NCI-H2029 (cell line): ENCODE data around the gene METRN.

Experiments used
- DNase-seq: peaks from one replicate; lab custom pipeline; 2025; lab: John Stamatoyannopoulos, UW

The METRN gene

DNA sequence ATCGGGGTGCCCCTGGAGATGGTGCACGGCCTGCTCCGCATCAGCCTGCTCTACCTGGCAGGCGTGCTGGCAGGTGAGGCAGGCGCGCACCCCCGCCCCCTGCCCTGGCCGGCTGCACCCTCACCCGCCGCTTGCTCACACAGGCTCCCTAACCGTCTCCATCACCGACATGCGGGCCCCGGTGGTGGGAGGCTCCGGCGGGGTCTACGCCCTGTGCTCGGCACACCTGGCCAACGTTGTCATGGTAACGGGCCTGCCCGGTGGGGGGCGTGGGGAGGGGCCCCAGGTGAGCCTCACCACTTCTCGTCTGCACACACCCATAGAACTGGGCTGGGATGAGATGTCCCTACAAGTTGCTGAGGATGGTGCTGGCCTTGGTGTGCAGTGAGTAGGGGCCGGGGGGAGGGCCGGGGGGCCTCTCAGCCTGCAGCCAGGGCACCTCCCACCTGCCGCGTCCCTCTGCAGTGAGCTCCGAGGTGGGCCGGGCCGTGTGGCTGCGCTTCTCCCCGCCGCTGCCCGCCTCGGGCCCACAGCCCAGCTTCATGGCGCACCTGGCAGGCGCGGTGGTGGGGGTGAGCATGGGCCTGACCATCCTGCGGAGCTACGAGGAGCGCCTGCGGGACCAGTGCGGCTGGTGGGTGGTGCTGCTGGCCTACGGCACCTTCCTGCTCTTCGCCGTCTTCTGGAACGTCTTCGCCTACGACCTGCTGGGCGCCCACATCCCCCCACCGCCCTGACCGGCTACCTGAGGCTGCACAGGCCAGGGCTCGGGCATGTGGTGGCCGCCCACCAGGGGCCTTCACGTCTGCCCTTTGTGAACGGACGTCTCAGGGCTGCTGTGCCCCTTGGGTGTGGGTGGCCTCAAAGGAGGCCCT lies 37.4 kb upstream of the METRN start:
- no peak for DNase-seq

- no peak for DNase-seq
These were observed 36.6 kb upstream of the METRN start for GRCh38 chr16:678209-678857.

DNA sequence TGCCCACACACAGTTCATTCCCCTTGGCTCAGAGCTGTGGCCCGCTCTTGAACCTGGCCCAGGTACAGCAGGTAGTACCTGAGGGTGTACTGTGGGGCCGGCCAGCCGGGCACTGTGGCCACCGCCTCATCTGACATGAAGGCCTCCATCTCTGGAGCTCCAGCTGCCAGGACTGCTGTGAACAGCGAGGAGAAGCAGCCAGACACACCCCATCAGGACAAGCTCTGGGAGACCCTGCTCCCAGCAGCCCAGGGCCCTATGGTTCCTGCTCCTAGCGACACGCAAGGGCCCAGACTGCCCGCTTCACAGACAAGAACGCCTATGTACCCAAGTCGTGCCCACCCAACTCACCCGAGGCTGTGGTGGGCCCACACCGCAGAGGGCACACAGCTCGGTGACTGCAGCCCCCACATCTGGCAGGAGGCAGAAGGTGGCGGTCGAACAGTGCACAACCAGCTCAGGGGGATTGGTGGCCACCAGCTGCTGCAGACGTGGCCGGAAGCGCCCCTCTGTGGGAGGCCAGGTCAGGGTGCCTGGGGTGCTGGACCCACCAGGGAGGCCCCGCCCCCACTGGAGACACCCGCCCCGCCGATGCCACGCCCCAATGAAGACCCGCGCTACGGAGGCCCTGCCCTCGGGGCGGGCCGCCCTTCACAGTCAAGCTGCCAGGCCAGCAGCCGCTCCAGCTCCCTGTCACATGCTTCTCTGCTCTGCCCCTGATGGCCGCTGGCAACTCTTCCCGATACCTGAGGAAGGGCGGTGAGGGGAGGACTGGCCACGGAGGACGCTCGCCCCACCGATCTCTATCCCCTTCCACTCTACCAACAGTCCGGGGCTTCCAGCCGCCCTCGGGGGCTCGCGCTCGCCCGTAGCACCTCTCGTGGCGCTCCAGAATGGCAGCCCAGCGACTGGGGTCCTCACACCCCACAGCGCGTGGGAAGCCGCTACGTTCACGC lies 35.8 kb upstream of the METRN start:
- peak; percentile 77 for DNase-seq

DNA sequence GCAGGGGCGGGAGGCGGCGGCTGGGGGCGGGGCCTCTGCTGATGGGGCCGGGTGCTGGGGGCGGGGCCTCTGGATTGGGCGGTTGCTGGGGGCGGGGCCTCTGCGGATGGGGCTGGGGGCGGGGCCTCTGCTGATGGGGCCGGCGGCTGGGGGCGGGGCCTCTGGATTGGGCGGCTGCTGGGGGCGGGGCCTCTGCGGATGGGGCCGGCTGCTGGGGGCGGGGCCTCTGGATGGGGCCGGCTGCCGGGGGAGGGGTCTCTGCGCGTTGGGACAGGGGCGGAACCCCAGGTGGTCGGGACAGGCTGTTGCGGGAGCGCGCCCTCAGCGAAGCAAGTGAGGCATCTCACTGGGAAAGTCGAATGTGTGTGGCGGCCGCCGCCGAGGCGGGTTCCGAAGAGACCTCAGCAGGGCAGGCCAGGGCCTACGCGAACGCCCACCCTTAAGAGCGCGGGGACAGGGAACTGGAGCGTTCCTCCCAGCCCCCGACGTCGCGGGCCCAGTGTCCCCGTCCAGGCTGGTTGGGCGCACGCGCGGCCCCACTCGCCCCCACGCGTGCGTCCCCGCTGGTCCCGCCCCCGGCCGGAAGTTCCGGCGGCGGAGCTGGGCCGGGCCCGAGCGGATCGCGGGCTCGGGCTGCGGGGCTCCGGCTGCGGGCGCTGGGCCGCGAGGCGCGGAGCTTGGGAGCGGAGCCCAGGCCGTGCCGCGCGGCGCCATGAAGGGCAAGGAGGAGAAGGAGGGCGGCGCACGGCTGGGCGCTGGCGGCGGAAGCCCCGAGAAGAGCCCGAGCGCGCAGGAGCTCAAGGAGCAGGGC lies 34.9 kb upstream of the METRN start, which contains the start of gene STUB1:
Gene STUB1, plus strand, starts transcription at position 597 of the 811 bp plus-strand sequence. Its CDS starts 116 bp downstream, at position 713.
- peak; percentile 75 for DNase-seq

- DNase-seq = no peak
These were observed 34.3 kb upstream of the METRN start for GRCh38 chr16:680625-680945.

DNA sequence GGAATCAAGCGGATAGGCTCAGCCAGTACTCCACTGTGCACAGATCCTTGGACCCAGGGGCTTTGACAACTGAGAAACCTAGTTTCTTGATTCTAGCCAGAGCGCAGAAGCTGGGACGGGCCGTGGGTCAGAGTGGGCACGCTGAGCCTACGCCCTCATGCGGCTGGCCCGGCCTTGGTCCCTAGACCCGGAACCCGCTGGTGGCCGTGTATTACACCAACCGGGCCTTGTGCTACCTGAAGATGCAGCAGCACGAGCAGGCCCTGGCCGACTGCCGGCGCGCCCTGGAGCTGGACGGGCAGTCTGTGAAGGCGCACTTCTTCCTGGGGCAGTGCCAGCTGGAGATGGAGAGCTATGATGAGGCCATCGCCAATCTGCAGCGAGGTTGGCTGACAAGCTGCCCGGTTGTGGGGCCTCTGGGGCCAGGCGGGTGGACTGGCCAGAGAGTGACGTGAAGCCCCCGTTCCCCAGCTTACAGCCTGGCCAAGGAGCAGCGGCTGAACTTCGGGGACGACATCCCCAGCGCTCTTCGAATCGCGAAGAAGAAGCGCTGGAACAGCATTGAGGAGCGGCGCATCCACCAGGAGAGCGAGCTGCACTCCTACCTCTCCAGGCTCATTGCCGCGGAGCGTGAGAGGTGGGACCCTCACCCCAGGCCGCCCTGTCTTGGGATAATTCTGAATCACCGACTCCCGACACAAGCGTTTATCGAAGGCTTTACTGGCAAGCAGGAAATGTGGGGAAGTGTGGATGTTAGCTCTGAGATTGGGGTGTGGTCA lies 33.8 kb upstream of the METRN start:
- DNase-seq = peak; percentile 24

DNA sequence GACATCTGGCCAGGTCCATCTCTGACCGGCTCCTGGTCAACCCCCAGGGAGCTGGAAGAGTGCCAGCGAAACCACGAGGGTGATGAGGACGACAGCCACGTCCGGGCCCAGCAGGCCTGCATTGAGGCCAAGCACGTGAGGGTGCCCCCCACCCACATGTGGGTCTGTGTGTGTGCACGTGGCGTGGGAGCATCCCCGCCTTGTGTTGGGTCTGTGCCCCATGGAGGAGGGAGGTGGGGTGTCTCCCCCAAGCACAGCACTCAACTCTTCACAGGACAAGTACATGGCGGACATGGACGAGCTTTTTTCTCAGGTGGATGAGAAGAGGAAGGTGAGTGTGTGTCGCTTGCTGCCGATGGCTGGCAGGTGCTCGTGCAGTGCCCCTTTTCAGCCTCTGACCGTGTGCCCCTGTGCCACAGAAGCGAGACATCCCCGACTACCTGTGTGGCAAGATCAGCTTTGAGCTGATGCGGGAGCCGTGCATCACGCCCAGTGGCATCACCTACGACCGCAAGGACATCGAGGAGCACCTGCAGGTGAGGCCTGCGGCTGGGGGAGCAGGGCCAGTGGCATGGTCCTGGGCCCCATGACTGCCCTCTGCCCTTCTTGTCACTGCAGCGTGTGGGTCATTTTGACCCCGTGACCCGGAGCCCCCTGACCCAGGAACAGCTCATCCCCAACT lies 33.0 kb upstream of the METRN start:
- no peak for DNase-seq

DNA sequence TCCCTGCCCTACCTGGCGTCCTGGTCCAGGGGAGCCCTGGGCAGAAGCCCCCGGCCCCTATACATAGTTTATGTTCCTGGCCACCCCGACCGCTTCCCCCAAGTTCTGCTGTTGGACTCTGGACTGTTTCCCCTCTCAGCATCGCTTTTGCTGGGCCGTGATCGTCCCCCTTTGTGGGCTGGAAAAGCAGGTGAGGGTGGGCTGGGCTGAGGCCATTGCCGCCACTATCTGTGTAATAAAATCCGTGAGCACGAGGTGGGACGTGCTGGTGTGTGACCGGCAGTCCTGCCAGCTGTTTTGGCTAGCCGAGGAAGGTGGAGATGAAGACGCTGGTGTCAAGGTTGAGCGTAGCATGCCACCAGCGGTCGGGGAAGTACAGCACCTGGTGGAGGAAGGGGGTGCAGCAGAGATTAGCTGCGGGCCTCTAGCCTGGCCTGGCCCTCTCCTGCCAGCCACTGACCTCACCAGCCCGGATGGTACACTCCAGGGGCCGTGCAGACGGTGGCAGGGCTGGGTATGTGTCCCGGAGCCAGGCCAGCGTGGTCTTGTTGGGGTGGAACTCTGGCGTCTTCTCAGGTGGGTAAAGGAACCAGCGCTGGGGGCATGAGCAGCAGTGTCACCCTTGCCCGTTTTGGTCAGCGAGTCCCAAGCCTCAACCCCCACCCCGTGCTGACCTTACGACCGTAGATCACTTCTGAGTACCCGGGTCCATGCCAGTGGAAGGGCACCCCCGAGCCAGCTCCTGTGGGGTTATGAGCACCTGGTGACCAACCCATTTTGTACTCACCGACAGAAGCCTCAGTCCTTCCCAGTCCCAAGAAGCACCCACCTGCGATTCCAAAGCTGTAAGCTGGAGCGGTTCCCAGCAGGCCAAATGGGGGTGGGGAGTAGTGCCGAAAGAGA lies 32.2 kb upstream of the METRN start:
- DNase-seq = no peak

DNA sequence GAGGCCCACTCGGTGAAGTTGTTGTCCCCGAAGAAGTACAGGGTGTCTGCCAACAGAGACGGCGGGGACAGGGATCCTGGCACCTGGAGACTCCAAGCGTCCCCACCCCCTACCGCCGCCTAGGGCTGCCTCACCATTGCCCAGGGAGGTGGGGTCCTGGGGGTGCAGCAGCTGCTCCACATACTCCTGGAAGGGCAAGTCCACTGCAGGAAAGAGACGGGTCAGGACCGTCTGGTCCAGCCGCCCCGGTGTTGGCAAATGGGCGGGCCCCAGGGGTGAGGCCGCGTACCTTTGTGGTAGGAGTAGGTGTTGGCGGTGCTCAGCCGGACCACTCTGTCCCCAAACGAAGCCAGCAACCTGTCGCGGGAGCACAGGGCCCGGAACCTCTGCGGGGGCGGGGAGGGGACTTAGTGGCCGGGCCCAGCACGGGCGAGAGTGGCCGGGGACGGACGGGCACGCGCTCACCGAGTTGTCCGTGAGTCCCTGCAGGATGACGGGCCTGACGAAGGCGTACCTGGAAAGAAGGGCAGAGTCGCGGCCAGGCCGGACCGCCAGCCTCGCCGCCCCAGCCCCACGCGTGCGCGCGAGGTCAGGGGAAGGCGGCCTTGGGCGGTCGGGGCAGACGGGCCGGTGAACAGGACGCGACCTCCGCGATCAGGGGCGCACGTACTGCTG lies 31.4 kb upstream of the METRN start:
- no peak for DNase-seq

DNA sequence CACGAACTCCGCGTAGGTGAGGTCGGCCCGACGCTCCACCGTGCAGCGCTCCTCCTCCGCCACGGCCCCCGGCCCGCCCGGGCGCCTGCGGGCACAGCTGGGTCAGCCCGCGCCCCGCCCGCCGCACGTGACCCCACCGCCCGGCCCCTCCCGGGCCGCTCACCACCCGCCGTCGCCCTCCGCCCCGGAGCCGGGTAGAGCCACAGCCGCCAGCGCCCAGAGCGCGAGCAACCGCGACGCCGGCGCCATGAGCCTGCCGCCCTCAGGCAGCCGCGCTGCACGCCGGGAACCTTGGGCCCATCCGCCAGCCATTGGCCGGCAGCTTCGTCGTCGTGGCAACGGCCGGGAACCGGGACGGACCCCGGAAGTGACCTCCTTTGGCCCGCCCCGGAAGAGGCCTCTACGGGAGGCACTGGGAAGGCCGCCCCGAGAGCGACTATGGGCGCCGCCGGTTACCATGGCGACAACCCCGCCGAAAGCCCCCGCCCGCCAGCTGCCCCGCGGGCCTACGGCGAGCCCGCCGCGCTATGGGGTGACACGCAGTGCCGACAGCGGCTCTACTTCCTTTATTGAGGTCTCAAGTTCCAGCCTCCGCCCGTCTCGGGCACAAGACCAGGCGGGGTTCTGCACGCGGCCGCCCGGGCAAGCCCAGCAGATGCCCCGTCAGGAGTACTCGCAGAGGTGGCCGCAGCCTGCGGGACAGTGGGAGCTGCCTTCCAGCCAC lies 30.7 kb upstream of the METRN start, which contains the start of gene JMJD8:
Gene JMJD8, minus strand, starts transcription at position 264 of the 724 bp plus-strand sequence. Its CDS starts 15 bp downstream, at position 249.
- DNase-seq = peak; percentile 95

DNA sequence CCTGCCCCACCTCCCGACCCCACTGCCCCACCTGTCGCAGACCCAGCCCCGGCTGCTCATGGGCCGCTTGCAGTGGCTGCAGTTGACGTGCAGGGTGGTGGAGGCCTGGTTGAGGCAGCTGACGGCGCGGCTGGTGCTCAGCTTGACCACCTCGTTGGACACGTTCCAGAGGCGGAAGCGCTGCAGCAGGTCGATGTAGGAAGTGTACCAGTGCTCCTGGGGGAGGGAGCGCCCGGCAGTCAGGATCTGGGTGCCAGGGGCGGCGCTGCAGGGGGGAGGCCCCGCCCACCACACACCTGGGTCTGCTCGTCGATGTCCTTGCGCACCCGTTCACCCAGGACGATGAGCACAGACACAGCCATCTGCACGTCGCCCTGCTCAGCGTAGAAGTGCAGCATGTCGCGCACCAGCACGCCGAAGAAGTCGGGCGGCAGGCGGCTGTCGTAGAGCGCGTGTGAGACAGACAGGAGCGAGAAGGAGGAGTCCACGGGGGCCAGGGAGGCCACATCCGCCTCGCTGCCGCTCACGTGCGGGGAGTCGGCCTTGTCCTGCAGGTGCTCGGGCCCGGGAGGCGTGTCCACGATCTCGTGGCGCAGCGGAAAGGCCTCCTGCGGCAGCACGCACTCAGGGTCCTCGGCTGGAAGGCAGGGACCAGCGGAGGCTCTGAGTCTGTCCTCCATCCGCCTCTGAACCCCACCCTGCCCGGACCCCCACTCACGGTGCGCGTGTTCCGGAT lies 29.8 kb upstream of the METRN start:
- DNase-seq = peak; percentile 84

DNA sequence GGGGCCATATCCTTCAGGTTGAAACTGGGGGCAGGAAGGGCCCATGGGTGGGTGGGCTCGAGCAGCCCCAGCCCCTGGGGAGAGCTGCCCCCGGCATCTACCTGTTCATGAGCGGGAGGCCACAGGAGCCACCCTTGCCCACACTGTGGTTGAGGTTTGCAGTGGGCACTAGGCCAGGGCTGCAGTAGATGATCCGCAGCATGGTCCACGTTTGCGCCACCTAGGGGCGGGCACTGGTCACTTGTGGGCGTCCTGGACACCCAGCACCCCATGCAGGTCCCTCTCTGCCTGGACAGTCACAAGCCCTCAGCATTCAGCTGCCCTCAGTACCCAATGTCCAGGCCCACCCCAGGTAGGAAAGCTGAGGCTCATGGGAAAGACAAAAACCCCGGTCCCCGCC lies 29.0 kb upstream of the METRN start:
- peak; percentile 62 for DNase-seq

- DNase-seq = no peak
These were observed 28.3 kb upstream of the METRN start for GRCh38 chr16:686459-687260.

- DNase-seq = no peak
These were observed 27.4 kb upstream of the METRN start for GRCh38 chr16:687499-687898.

- DNase-seq = no peak
These were observed 25.6 kb upstream of the METRN start for GRCh38 chr16:689175-689897.
